SK-N-SH (cell line): ENCODE data around the gene VPS51. TPM values are rescaled to one million over a fixed set of nuclear protein-coding genes. Genes with fewer than 3 reads are reported as not detected.

Experiments
- CTCF ChIA-PET: fragments of 300-600, 350-600 bp; formaldehyde crosslinking; extraction: SDS; loops from one replicate; lab custom pipeline; 2021; lab: Yijun Ruan, JAX
- POLR2A ChIA-PET: fragments of 350-600 bp; sonication (Branson Sonifier 250); formaldehyde crosslinking; extraction: SDS; loops from one replicate; lab custom pipeline; 2020; ENCODE audit warnings: antibody characterized with exemption, inconsistent platforms; lab: Yijun Ruan, JAX
- DNase-seq: peaks from one replicate; pipeline ENCODE4 v3.0.0; 2012
- H2AFZ ChIP-seq: fragments of 200-600 bp; sonication (generic); 2 replicates; pipeline ENCODE4 v1.8.1; 2016; ENCODE audit warnings: antibody characterized with exemption, mild to moderate bottlenecking, low read depth
- H3F3A ChIP-seq: fragments of 200-600 bp; sonication (generic); replicated peaks from 2 replicates; pipeline ENCODE3; 2016; ENCODE audit warnings: antibody characterized with exemption, mild to moderate bottlenecking; ENCODE audit not compliant: insufficient read depth
- H3K27ac ChIP-seq, 2 experiments: fragments of 200-500 bp in 1 of 2; fragments of 200-600 bp in 1 of 2; sonication (Bioruptor generic) in 1 of 2; sonication (generic), shearing (Covaris generic) in 1 of 2; 2 replicates each; pipeline versions ENCODE4 v1.5.1 to v1.6.1; 2014 to 2016; ENCODE audit warnings: low read depth in 2 of 2, inconsistent platforms in 1 of 2, low read length in 1 of 2, mild to moderate bottlenecking in 1 of 2, mixed read lengths in 1 of 2
- H3K27me3 ChIP-seq: fragments of 200-600 bp; sonication (generic), shearing (Covaris generic); 2 replicates; pipeline ENCODE4 v1.6.1; 2016; ENCODE audit warnings: mixed run types; ENCODE audit not compliant: insufficient read depth
- H3K36me3 ChIP-seq, 2 experiments: fragments of 200-500 bp in 1 of 2; fragments of 200-600 bp in 1 of 2; sonication (Bioruptor generic) in 1 of 2; sonication (generic) in 1 of 2; replicated peaks in 1 of 2; 2 replicates each; pipeline versions ENCODE3 to v1.5.1; 2014 to 2016; ENCODE audit warnings: low read length in 1 of 2, mild to moderate bottlenecking in 1 of 2; ENCODE audit not compliant: insufficient read depth in 2 of 2, control insufficient read depth in 1 of 2
- H3K4me1 ChIP-seq, 2 experiments: fragments of 200-500 bp in 1 of 2; fragments of 200-600 bp in 1 of 2; sonication (Bioruptor generic) in 1 of 2; sonication (generic), shearing (Covaris generic) in 1 of 2; 2 replicates each; pipeline versions ENCODE4 v1.5.1 to v1.6.1; 2014 to 2016; ENCODE audit warnings: low read depth in 1 of 2, low read length in 1 of 2, mixed run types in 1 of 2; ENCODE audit not compliant: insufficient read depth in 2 of 2, control insufficient read depth in 1 of 2
- H3K4me2 ChIP-seq: fragments of 200-600 bp; sonication (generic), shearing (Covaris generic); 2 replicates; pipeline ENCODE4 v1.6.1; 2017; ENCODE audit warnings: mixed run types
- H3K4me3 ChIP-seq, 2 experiments: fragments of 200-500 bp in 1 of 2; fragments of 200-600 bp in 1 of 2; sonication (Bioruptor generic) in 1 of 2; sonication (generic), shearing (Covaris generic) in 1 of 2; 2 replicates each; pipeline versions ENCODE4 v1.5.1 to v1.8.1; 2014 to 2016; ENCODE audit warnings: low read depth in 2 of 2, inconsistent platforms in 1 of 2, low read length in 1 of 2, mild to moderate bottlenecking in 1 of 2, mixed read lengths in 1 of 2, moderate library complexity in 1 of 2
- H3K79me2 ChIP-seq: fragments of 200-600 bp; sonication (generic); 2 replicates; pipeline ENCODE4 v1.8.1; 2017; ENCODE audit warnings: mild to moderate bottlenecking; ENCODE audit not compliant: insufficient read depth
- H3K9ac ChIP-seq: fragments of 200-600 bp; sonication (generic); 2 replicates; pipeline ENCODE4 v1.6.1; 2017; ENCODE audit warnings: mixed run types
- H3K9me2 ChIP-seq: fragments of 200-600 bp; sonication (generic); 2 replicates; pipeline ENCODE4 v1.6.1; 2017; ENCODE audit warnings: mixed run types
- H3K9me3 ChIP-seq: fragments of 200-600 bp; sonication (generic); 2 replicates; pipeline ENCODE4 v1.6.1; 2017; ENCODE audit warnings: mixed run types, mild to moderate bottlenecking, moderate library complexity
- H4K20me1 ChIP-seq: fragments of 200-600 bp; sonication (generic); 2 replicates; pipeline ENCODE4 v1.6.1; 2017; ENCODE audit warnings: mild to moderate bottlenecking, mixed run types; ENCODE audit not compliant: insufficient read depth
- NRF1 ChIP-seq: IDR thresholded peaks from 2 replicates; pipeline ENCODE4 v1.6.1; 2012; ENCODE audit warnings: low read depth, mild to moderate bottlenecking, low read length
- REST ChIP-seq: IDR thresholded peaks from 2 replicates; pipeline ENCODE4 v1.6.1; 2012; ENCODE audit warnings: mild to moderate bottlenecking, low read depth, low read length, moderate library complexity
- RFX5 ChIP-seq: IDR thresholded peaks from 2 replicates; pipeline ENCODE4 v1.6.1; 2012; ENCODE audit warnings: mild to moderate bottlenecking, improper control_type of control experiment, low read length
- WGBS: methylation state at CpG from one replicate; pipeline ENCODE4 v1.1.6; 2017; ENCODE audit warnings: low lambda C conversion rate; 5-methylcytosine and 5-hydroxymethylcytosine counted together
- polyA plus RNA-seq, 3 experiments: library from polyadenylated mRNA; depleted of rRNA; stranded (reverse); fragments of >200 nt; gene quantifications; 2 replicates each; pipeline ENCODE4 v1.2.3, GENCODE V29; 2012
- TF ChIP-seq, protein P1 (sequence below): fragments of 150-350 bp; IDR thresholded peaks from 2 replicates; pipeline ENCODE4 v1.6.1; 2017; ENCODE audit warnings: antibody characterized with exemption, low read length, low read depth, borderline replicate concordance
- TF ChIP-seq, protein P2 (sequence below): fragments of 200-600 bp; sonication (generic); IDR thresholded peaks from 2 replicates; pipeline ENCODE4 v1.6.1; 2017; ENCODE audit warnings: antibody characterized with exemption, mild to moderate bottlenecking, moderate library complexity

Gene VPS51
- polyA plus RNA-seq, 1 of the 3 experiments (the other 2 are of a cell fraction): 59.9 TPM

- TF ChIP-seq, protein P1, sequence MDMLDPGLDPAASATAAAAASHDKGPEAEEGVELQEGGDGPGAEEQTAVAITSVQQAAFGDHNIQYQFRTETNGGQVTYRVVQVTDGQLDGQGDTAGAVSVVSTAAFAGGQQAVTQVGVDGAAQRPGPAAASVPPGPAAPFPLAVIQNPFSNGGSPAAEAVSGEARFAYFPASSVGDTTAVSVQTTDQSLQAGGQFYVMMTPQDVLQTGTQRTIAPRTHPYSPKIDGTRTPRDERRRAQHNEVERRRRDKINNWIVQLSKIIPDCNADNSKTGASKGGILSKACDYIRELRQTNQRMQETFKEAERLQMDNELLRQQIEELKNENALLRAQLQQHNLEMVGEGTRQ: no peak
- no peak for TF ChIP-seq REST
- TF ChIP-seq, protein P2, sequence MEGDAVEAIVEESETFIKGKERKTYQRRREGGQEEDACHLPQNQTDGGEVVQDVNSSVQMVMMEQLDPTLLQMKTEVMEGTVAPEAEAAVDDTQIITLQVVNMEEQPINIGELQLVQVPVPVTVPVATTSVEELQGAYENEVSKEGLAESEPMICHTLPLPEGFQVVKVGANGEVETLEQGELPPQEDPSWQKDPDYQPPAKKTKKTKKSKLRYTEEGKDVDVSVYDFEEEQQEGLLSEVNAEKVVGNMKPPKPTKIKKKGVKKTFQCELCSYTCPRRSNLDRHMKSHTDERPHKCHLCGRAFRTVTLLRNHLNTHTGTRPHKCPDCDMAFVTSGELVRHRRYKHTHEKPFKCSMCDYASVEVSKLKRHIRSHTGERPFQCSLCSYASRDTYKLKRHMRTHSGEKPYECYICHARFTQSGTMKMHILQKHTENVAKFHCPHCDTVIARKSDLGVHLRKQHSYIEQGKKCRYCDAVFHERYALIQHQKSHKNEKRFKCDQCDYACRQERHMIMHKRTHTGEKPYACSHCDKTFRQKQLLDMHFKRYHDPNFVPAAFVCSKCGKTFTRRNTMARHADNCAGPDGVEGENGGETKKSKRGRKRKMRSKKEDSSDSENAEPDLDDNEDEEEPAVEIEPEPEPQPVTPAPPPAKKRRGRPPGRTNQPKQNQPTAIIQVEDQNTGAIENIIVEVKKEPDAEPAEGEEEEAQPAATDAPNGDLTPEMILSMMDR: no peak
These were observed 26.1 kb downstream of the VPS51 start, which contains the start of the genes FAU and MRPL49 (continued) for GRCh38 chr11:65121865-65122696.

- Histone ChIP-seq H3K4me1 (peaks cover 8 to 13% of the 10 kb centered on the region in 2 experiments; a peak in 3 of 4 replicates), H3K36me3 (peaks cover 22 to 64% of the 10 kb centered on the region in 2 experiments), H3K4me3 (no peak overlapping the region), H3F3A (peaks cover 19% of the 10 kb centered on the region), H4K20me1 (no peaks in the 10 kb centered on the region), H3K27me3 (no peaks in the 10 kb centered on the region), H3K9me3 (no peaks in the 10 kb centered on the region), H3K27ac (no peak overlapping the region), H3K79me2 (peaks cover 53% of the 10 kb centered on the region), H3K4me2 (no peak overlapping the region), H3K9me2 (no peaks in the 10 kb centered on the region), H2AFZ (no peak overlapping the region), H3K9ac (no peak overlapping the region)
- DNase-seq: no peak
- ChIA-PET CTCF (interaction anchor here (2.0 kb wide), 1 partner anchor 12 kb away, joined by 10 read pairs; the partner anchor contains the start of gene TM7SF2), POLR2A (interaction anchor here (0.6 to 0.9 kb wide), 2 partner anchors 10 to 359 kb away, joined by 3 read pairs; no protein-coding TSS in a partner anchor)
- TF ChIP-seq REST (no peak), RFX5 (no peak), NRF1 (no peak)
- 89% methylated on average over 5 of the region's 5 CpGs for WGBS
These were observed 28.6 kb downstream of the VPS51 start for GRCh38 chr11:65124480-65125196.
